GM19372 (cell line): Measurements from ENCODE around the gene LIPN.

ENCODE experiments used
- ATAC-seq: cut with Tn5 transposase; IDR thresholded peaks from one replicate; pipeline ENCODE4 v1.9.1; 2021; ENCODE audit warnings: mild to moderate bottlenecking, low read depth, moderate library complexity; ENCODE audit not compliant: unreplicated experiment

LIPN gene

GRCh38 chr10:88782222-88782621, 22.4 kb downstream of the LIPN start:
- no peak for ATAC-seq

- ATAC-seq, result no peak
These were observed 23.9 kb downstream of the LIPN start for GRCh38 chr10:88783724-88784123.

GRCh38 chr10:88786032-88786770, 26.4 kb downstream of the LIPN start:
- no peak for ATAC-seq

- no peak for ATAC-seq
These were observed 27.6 kb downstream of the LIPN start for GRCh38 chr10:88787463-88787862.

- ATAC-seq, result no peak
These were observed 29.1 kb downstream of the LIPN start for GRCh38 chr10:88788924-88789323.

GRCh38 chr10:88791924-88792323, 32.1 kb downstream of the LIPN start:
- no peak for ATAC-seq

GRCh38 chr10:88792661-88793060, 32.8 kb downstream of the LIPN start:
- ATAC-seq, result no peak

GRCh38 chr10:88793712-88794299, 34.0 kb downstream of the LIPN start:
- no peak for ATAC-seq

- ATAC-seq, result no peak
These were observed 34.9 kb downstream of the LIPN start for GRCh38 chr10:88794731-88795130.

- no peak for ATAC-seq
These were observed 40.6 kb downstream of the LIPN start for GRCh38 chr10:88800152-88801125.

- no peak for ATAC-seq
These were observed 42.9 kb downstream of the LIPN start, which contains the start of gene LIPM for GRCh38 chr10:88802523-88803285. TSS of gene LIPM (plus strand) at chr10:88802730. CDS start at chr10:88802897, 167 bp downstream.

- ATAC-seq, result no peak
These were observed 43.8 kb downstream of the LIPN start for GRCh38 chr10:88803641-88804040.

GRCh38 chr10:88804083-88804812, 44.4 kb downstream of the LIPN start:
- ATAC-seq, result no peak

GRCh38 chr10:88805361-88805760, 45.5 kb downstream of the LIPN start:
- ATAC-seq, result no peak

GRCh38 chr10:88805924-88806323, 46.1 kb downstream of the LIPN start:
- no peak for ATAC-seq

GRCh38 chr10:88809621-88810020, 49.8 kb downstream of the LIPN start:
- ATAC-seq, result no peak

GRCh38 chr10:88810196-88810961, 50.6 kb downstream of the LIPN start:
- no peak for ATAC-seq

GRCh38 chr10:88813200-88813599, 53.4 kb downstream of the LIPN start:
- no peak for ATAC-seq

GRCh38 chr10:88819290-88819689, 59.5 kb downstream of the LIPN start:
- ATAC-seq, result no peak
